HG03159 (cell line): ENCODE measurements around the gene ZNF804A.
"Not testable (repeated sequence)": the region's sequence is repeated elsewhere in the genome, so short reads cannot be mapped to it uniquely, and the experiment has no call there.

Experiments used
- ATAC-seq: cut with Tn5 transposase; IDR thresholded peaks from one replicate; pipeline ENCODE4 v1.9.1; 2021; ENCODE audit warnings: mild to moderate bottlenecking, moderate library complexity; ENCODE audit not compliant: unreplicated experiment

Gene ZNF804A

DNA sequence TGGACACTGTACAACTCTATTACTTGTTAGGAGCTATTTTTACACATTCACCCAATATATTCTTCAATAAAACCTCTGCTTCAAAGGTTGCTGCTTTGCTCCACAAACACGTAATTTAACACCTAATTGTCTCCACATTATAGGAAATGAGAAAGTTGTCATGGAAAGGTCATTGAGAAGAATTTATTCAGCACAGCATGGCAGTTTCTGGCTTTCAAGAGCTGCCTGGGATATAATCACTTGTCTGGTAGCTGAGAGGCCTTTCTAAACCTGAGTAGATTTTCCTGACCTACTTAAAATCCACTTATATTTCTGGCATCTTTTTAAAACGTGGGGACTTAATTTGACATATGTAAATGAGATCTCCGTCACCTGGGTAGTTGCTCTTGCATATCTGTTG, 216.1 kb downstream of the ZNF804A start:
- ATAC-seq, result no peak

DNA sequence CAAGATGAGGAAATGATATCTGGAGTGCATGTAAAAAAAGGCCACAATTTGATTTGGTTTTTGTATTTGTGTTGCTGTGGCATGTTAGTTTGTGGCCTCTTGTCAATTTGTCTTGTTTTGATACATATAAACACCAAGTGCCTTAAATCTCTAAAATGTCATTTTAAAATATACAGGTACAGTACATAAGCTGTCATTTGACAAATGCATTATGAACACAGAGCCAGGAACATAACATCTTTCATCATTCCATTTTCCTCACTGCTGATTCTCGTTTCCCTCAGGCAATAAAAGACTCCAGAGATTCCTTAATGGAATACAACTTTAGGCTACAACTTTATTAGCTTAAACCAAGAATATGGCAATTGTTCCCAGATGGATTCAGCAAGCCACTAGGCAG, 217.5 kb downstream of the ZNF804A start:
- no peak for ATAC-seq

DNA sequence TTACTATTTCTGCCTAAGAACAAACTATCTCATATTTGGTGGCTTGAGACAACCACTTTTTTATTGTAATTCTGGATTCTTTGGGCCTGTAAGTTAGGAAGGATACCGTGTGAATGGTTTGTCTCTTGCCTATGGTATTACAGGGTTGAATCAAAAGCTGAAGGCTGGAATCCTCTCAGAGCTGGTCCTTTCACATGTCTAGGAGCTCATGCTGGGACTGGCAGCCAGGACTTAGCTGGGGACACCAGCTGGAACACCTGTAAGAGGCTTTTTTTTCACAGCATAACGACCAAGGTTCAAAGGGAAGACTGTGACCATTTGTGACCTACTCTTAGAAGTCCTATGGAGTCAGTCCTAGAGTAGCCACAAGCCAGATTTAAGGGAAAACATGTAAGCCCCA, 226.3 kb downstream of the ZNF804A start:
- ATAC-seq, result no peak

DNA sequence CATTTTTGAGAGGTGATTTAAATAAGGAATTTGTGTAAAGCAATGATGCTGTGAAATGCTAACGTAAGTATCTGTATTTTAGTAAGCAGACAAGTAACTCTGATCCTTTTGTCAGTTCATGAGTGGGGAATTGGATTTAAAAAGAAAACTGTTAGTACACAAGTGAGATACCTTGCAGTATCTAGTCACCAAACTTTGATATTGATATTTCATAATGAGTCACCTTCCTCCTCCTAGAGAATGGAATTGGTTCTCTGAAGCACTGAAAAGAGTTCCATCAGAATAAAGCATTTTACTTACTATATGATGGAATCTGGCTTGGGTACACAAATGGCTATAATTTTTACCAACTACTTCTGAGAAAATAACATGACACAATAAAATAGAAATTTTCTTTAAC, 232.2 kb downstream of the ZNF804A start:
- no peak for ATAC-seq

DNA sequence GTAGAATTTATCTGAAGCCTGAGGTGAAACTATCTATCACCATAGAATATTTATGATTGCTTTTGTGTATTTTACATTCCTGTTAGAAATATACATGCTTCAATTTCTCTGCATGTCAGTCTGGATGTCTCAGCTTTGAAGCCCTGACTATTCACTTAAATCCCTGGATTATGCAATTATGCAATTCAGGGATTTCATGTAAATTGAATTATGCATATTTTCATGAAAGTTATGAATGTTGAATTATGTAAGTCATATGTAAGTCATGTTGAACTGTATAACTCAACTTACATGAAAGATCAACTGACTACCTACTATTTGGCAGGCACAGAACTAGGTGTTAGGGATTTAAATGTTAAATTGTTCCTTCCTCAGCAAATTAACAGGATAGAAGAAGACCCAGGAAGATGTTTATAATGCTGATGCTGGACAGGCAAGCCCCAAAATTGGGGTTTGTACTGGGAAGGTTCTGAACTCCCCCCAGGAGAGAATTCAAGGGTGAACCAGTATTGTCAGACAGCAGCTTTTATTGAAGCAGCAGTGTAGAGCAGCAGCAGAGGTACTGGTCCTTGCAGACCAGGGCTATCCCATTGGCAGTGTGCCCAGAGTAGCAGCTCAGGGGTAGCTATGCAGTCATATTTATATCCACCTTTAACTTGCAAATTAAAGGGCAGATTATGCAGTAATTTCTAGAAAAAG, 236.5 kb downstream of the ZNF804A start:
- ATAC-seq, result no peak

DNA sequence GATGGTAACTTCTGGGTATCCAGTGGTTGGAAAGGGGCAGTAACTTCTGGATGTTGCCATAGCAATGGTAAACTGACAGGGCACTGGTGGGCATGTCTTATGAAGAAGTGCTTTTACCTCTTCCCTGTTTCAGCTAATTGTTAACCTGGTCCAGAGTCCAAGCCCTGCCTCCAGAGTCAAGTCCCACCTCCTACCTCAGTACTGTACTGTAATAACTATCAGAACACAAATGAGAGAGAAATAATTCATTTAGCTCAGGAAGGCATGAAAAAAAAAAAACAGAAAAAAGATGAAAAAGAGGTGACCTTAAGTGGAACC, 237.0 kb downstream of the ZNF804A start:
- ATAC-seq, result no peak

DNA sequence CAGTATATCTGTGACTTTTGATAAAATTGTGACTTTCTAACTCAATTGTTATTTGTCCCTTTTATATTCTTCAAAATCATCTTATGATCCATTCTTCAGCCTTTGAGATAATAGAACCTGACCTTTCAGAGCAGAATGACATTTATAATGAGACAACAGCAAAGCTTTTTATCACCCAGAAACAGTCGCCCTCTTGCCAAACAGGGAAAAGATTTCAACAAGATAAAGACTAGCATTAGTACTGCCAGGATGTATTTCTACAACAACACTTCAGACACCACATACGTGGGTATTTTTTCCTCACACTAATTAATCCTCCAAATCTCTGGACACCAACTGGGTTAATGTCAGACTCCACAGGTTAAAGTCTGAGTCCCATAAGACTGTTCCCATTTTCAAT, 249.0 kb downstream of the ZNF804A start:
- ATAC-seq, result no peak

DNA sequence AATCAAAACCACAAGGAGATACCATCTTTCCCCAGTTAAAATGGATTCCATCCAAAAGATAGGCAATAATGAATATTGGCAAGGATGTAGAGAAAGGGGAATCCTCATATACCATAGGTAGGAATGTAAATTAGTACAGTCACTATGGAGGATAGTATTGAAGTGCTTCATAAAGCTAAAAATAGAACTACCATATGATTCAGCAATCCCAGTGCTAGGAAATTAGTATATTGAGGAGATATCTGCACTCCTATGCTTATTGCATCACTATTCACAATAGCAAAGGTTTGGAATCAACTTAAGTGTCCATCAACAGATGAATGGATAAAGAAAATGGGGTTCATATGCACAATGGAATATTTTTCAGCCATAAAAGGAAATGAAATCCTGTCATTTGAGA, 251.2 kb downstream of the ZNF804A start:
- ATAC-seq, result no peak

DNA sequence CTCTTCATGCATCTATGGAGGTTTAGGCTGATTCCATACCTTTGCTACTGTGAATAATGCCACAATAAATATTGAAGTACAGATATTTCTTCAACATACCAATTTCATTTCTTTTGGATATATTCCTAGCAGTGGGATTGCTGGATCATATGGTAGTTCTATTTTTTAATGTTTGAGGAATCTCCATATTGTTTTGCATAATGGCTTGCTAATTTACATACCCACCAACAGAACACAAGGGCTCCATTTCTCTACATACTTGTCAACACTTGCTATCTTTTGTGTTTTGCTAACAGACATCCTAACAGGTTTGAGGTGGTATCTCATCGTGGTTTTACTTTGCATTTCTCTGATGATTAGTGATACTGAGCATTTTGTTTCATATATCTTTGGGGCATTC, 253.2 kb downstream of the ZNF804A start:
- ATAC-seq, result no peak

DNA sequence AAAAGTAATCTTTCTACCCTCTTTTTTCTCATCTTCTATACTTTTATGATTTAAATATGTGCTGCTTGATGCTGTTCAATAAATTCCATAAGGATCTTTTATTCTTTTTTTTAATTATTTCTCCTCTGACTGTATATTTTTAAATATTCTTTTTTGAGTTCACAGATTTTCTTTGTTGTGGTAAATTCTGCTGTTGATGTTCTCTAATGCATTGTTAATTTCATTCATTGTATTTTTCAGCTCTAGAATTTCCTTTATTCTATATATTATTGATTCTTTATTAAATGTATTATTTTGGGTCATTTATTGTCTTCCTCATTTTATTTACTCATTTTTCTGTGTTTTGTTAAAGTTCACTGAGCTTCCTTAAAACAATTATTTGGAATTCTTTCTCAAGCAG, 260.9 kb downstream of the ZNF804A start:
- no peak for ATAC-seq

DNA sequence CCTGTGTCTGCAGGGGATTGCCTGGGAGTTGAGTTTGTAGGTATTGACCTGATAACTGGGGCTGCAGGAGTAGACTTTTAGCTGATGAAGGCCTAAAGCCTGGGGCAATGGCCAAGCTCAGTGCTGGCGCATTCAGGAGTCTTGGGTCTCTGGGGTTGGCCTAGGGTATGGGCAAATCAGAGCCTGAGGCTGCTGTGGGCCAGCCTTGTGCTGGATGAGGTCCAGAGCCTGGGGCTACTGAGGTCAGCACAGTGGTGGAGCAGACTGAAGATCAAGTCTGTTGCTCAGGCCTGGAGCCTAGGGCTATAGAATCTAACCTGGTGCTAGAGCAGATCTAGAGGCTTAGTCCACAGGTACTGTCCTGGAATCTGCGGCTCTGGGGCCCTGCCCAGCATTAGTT, 262.4 kb downstream of the ZNF804A start:
- no peak for ATAC-seq

DNA sequence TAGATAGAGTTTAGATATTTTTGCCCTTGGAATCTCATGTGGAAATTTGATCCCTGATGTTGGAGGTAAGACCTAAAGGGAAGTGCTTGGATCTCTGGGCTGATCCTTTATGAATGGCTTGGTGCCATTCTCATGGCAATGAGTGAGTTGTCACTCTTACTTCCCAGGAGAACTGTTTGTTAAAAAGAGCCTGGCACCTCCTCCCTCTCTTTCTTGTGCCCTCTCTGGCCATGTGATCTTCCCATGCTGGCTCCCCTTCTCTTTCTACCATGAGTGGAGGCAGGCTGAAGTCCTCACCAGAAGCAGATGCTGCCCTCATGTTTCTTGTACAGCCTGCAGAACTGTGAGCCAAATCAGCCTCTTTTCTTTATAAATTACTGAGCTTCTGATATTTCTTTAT, 276.9 kb downstream of the ZNF804A start:
- no peak for ATAC-seq

DNA sequence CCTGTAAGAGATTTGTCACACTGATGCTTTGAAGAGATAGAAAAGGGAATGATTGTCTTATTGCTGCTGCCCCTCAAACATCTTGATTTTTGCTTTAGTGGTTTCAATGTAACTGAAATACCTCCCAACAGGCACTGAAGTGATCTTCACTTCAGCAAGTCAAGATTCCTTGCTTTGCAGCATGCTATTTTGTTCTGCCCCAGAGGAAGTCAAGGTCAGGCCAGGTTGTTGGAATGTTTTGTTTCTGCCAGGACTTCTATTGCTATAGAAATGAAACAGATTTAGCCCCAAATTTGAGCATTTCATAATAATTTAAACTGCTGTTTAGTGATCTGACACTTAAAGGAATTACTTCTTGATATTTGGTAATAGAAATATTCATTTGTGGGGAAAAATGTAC, 277.6 kb downstream of the ZNF804A start:
- ATAC-seq, result no peak

DNA sequence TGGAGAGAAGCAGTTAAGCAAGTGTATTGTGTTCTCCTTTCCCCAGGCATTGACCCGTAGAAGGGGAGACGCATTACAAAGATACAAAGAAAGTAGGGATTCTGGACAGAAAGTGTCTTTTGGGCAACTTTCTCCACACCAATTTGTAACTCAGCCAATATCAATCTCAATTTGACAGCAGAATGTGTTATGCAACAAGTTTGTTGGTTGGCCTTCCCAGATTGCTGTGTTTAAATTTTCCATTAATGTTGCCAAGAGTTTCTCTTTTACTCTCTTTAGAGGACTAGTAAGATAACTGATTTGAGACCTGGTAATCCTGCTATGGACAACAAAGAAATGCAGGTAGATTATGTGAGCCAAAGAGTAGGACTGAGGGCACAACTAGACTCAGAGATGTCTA, 279.6 kb downstream of the ZNF804A start:
- no peak for ATAC-seq

DNA sequence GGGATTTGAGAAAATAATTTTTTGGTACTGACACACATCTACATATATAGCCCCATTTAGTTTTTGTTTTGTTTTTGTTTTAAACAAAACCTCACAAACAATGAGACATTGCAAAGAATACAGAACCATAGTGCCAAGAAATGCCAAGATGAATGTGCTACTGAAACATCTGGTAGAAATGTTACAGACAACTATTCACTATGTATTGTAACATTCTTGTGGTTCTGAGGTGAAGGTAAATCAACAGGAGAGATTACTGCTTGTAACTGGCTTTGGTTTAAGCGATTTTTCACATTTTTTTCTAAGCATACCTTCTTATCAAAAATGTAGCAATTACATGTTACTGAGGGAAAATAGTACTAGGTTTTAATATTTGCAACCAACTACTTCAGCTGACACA, 281.3 kb downstream of the ZNF804A start:
- no peak for ATAC-seq

DNA sequence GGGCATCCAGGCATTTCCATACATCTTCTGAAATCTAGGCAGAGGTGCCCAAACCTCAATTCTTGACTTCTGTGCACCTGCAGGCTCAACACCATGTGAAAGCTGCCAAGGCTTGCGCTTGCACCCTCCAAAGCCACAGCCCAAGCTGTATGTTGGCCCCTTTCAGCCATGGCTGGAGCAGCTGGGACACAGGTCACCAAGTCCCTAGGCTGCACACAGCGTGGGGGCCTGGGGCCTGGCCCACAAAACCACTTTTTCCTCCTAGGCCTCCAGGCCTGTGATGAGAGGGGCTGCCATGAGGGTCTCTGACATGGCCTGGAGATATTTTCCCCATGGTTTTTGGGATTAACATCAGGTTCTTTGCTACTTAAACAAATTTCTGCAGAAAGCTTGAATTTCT, 288.3 kb downstream of the ZNF804A start:
- ATAC-seq, result not testable (repeated sequence)

DNA sequence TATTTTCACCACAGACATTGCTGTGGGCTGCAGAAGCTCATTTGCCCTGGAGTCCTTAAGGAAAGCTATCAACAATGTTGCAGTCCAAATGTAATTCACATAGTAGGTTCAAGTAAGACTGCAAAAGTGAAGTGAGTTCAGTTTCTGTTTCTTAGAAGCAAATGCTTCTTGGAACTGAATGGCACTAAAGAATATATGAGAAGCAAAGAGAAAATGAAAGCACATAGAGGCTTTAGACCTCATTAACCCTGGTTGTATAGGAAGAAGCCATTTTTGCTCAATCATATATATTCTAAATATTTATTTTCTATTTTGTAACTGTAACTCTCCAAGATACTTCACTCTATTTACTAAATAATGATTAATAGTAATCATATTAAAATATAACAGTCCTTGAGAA, 292.0 kb downstream of the ZNF804A start:
- peak; percentile 64 for ATAC-seq

DNA sequence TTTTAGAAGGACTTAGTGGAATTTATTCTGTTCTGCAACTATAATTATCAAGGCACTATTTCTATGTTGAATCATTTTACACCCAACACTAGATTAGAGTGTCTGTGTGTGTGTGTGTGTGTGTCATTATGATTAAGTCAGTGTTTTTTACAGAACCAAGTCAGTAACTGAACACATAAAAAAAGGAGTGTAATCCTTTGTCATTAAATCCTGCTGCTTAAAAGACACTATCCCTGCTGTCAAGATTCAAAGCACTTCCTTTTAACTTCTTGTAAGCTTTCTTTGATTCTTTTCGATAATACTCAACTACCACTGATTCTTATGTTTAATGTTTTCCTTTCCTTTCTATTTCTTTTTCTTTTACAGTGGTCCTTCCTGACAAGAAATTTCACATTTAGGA, 306.7 kb downstream of the ZNF804A start:
- no peak for ATAC-seq

DNA sequence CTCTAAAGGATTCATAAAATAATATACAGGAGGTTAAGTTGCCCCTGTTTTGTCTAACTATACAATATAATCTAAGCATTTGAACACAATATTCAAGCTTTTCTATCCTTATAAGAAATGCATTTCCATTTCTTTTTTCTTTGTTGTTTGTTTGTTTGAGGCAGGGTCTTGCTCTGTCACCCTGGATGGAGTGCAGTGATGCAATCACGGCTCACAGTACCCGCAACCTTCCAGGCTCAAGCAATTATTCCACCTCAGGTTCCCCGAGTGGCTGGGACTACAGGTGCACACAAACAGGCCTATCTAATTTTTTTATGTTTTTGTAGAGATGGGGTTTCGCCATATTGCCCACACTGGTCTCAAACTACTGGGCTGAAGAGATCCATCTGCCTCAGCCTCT, 307.8 kb downstream of the ZNF804A start:
- ATAC-seq, result no peak

DNA sequence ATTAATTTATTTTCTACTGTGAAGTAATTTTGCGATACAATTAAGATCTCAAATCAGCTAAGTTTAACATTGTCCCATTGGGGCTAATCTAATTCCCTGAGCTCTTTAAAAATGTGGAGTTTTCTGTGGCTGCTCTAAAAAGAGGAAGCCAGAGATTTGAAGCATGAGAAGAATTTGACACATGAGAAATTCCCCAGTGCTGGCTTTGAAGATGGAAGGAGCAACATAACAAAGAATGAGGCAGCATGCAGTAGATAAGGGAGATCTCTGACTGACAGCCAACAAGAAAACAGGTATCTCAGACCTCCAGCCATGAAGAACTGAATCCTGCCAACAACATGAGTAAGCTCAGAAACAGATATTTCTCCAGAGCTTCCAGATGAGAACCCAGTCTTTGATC, 308.4 kb downstream of the ZNF804A start:
- no peak for ATAC-seq

DNA sequence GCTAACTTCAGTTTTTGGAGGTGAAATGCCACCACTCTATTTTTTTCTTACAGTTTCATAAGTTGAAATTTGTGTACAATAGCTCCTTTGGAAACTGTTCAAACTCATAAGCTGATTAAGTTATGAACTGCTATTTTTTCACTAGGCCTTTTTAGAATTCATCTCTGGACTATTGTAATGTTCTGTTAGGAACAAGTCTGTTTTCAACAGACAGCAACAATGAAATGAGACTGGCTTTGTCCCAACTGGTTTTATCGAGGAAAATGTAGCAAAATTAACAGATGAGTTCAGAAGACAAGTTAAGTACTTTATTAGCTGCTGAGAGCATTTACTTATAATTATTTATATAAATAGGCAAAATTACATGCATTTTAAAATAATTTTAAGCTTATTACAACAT, 310.6 kb downstream of the ZNF804A start:
- ATAC-seq, result no peak

DNA sequence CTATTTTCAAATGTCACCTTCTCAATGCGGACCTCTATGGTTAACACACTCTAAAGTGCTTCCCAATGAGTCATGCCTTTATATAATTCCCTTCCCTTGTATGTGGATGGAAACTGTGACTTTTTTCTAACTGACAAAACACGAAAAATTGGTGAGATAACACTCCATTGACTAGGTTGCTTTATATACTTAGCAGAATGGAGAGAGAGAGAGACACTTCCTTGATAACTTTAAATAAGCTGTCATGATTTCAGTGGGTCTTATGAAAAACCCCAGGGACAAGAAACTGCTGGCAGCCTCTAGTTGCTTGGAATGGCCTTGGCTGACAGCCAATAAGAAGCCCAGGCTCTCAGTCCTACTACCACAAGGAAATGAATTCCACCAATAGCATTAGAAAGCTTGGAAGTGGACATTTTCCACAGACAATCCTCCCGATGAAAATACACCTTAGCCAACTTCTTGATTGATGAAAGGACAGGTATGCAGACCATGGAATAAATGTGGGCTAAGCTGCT, 322.2 kb downstream of the ZNF804A start:
- ATAC-seq, result no peak

DNA sequence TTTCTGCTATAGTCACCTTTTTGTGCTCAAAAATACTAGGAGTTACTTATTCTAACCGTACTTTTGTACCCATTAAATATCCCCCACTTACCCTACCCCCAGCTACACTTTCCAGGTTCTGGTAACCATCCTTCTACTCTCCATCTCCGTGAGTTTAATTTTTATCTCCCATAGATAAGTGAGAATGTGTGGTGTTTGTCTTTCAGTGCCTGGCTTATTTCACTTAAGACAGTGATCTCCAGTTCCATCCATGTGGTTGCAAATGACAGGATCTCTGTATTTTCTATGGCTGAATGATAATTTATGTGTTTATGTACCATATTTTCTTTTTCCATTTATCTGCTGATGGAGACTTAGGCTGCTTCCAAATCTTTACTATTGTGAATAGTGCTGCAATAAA, 323.3 kb downstream of the ZNF804A start:
- no peak for ATAC-seq
